ENCODE results near the gene WDR46.
"Not testable (repeated sequence)": the region's sequence is repeated elsewhere in the genome, so short reads cannot be mapped to it uniquely, and the experiment has no call there.

DNA sequence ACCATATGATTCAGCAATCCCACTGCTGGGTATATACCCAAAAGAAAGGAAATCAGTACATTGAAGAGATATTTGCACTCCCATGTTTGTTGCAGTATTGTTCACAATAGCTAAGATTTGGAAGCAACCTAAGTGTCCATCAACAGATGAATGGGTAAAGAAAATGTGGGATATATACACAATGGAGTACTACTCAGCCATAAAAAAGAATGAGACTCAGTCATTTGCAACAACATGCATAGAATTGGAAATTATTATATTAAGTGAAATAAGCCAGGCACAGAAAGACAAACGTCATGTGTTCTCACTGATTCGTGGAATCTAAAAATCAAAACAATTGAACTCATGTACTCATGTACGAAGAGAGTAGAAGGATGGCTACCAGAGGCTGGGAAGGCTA, 26.5 kb downstream of the WDR46 start:
- TF ChIP-seq, protein P1, sequence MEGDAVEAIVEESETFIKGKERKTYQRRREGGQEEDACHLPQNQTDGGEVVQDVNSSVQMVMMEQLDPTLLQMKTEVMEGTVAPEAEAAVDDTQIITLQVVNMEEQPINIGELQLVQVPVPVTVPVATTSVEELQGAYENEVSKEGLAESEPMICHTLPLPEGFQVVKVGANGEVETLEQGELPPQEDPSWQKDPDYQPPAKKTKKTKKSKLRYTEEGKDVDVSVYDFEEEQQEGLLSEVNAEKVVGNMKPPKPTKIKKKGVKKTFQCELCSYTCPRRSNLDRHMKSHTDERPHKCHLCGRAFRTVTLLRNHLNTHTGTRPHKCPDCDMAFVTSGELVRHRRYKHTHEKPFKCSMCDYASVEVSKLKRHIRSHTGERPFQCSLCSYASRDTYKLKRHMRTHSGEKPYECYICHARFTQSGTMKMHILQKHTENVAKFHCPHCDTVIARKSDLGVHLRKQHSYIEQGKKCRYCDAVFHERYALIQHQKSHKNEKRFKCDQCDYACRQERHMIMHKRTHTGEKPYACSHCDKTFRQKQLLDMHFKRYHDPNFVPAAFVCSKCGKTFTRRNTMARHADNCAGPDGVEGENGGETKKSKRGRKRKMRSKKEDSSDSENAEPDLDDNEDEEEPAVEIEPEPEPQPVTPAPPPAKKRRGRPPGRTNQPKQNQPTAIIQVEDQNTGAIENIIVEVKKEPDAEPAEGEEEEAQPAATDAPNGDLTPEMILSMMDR (IDR thresholded peaks at IDR 0.05; ENCODE audit: low read length) = not testable (repeated sequence)
- not testable (repeated sequence) for TF ChIP-seq EZH2phosphoT487 (IDR thresholded peaks at IDR 0.05; ENCODE audit: low read length)
